IPS-11a (cell line): Measurements from ENCODE around the gene SLC4A1AP.
"Not testable (repeated sequence)": the region's sequence is repeated elsewhere in the genome, so short reads cannot be mapped to it uniquely, and the experiment has no call there.

ENCODE experiments used
- H3K4me3 ChIP-seq: one replicate; pipeline ENCODE4 v1.5.1; 2013; ENCODE audit warnings: low read depth, low read length, control low read depth

SLC4A1AP gene

DNA sequence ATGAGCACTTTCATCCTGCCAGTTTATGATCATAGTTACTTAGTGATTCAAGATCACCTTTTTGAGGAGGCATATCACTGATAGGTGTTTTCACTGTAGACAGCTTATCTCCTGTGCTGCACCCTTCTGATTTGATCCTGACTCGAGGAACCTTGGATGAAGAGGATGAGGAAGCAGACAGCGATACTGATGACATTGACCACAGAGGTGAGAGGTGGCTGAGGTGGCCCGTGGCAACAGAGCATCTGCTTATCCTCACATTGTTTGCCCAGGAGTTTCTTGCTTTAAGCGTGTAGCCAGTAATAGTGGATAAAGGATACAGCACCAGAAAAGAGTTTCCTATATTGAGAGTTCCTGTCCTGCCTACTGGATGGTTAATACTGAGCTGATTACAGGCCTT, 16.0 kb upstream of the SLC4A1AP start:
- H3K4me3 ChIP-seq: no peak overlapping the region

GRCh38 chr2:27651056-27651455, 12.6 kb upstream of the SLC4A1AP start:
- H3K4me3 ChIP-seq: no peak overlapping the region

DNA sequence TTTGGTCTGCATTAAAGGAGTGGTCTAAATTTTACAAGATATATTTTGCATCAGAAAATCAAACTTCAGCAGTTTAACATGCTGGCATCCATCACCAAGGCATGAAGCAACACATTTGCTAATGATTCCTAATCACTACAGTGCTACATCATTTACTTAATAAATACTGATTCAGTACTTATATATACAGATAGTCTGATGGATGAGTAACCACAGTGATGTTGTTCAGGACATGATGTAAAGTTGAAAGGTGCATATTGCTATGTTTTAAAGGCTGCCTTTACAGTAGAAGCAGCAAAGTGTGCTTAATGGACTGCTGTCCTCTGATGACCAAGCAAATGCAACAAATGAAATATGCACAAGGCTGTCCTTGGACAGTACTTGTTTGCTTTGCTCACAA, 11.3 kb upstream of the SLC4A1AP start:
- H3K4me3 ChIP-seq: no peak overlapping the region

- H3K4me3 ChIP-seq: no peak overlapping the region
Observed at GRCh38 chr2:27652790-27653189, 10.9 kb upstream of the SLC4A1AP start.

GRCh38 chr2:27653397-27653796, 10.3 kb upstream of the SLC4A1AP start:
- H3K4me3 ChIP-seq: no peak overlapping the region

- H3K4me3 ChIP-seq: no peak overlapping the region
Observed at GRCh38 chr2:27655155-27655951, 8.3 kb upstream of the SLC4A1AP start.

GRCh38 chr2:27661371-27661770, 2.3 kb upstream of the SLC4A1AP start:
- H3K4me3 ChIP-seq: no peak overlapping the region

DNA sequence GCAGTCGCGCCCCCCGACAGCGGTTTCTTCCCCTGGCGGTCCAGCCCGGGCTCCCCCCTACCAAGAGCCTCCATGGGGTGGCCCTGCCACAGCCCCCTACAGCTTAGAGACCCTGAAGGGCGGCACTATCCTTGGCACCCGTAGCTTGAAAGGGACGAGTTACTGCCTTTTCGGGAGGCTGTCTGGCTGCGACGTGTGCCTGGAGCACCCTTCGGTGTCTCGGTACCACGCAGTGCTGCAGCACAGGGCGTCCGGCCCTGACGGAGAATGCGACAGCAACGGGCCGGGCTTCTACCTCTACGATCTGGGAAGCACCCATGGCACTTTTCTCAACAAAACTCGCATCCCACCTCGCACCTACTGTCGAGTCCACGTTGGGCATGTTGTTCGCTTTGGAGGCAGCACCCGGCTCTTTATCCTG, 475 bp downstream of the SLC4A1AP start:
- peak overlapping the region; percentile 98 for H3K4me3 ChIP-seq

GRCh38 chr2:27664622-27665363, 1.1 kb downstream of the SLC4A1AP start:
- H3K4me3 ChIP-seq: peak overlapping the region; percentile 98

GRCh38 chr2:27667446-27667845, 3.8 kb downstream of the SLC4A1AP start:
- H3K4me3 ChIP-seq: no peak overlapping the region

DNA sequence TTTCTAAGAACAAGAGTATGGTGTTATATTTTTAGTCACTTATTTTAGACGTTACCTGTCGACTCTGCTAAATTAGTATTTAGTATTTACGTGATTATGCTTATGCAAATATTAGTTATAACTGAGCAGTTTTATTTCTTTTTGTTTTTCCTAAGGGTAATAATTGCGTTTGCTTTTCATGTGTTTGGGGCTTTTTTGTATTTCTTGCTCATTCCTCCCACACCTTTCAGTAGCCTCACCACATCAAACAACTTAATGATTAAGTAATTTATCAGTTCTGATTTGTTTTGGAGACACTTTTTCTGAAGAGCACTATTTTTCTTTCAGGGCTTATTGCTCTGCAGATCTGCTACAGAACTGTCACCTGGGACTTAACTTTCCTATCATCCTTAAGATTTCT, 7.5 kb downstream of the SLC4A1AP start:
- no peak overlapping the region for H3K4me3 ChIP-seq

DNA sequence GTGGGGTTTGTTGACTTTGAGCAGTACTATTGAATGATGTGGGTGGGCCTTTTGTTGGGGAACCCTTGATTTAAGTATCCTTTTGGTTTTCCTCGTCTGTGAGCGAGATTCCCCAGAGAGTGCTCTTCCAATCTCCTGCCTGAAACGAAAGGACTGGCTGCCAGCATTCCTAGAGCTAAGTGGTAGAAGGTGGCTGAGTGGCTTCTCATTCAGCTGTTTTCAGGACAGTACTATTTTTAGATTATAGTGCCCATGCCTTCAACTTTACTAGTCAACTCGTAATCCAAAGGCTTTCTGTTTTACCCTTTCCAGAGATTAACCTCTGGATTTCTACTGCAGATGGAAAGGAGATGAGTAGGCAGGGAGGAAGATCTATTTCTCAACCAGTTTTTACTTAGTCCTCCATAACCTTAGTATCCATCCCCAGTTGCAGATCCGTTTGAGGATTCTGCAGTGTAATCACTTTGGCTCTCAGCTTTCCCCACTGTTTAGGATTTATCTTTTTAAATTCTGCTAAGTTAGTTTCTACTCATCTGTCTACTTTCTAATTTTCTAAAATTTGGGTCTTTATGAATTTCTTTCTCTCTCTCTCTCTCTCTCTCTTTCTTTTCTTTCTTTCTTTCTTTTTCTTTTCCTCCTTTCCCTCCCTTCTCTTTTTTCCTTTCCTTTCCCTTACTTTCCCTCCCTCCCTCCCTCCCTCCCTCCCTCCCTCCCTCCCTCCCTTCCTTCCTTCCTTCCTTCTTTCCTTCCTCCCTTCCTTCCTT, 9.2 kb downstream of the SLC4A1AP start:
- H3K4me3 ChIP-seq: no peak overlapping the region

DNA sequence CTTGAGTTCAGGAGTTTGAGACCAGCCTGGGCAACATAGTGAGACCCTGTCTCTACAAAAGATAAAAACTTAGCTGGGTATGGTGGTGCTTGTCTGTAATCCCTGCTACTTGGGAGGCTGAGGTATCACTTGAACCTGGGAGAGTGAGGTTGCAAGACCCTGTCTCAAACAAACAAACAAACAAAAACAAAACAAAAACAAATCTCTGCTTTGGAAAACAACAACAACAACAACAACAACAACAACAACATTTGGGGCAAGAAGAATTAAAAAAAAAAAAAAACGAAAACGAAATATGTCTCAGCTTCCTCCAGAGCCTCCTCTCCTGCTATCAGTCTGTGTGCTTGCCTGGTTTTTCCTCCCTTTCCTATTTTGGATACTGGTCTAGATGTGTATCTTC, 16.9 kb downstream of the SLC4A1AP start:
- no peak overlapping the region for H3K4me3 ChIP-seq

DNA sequence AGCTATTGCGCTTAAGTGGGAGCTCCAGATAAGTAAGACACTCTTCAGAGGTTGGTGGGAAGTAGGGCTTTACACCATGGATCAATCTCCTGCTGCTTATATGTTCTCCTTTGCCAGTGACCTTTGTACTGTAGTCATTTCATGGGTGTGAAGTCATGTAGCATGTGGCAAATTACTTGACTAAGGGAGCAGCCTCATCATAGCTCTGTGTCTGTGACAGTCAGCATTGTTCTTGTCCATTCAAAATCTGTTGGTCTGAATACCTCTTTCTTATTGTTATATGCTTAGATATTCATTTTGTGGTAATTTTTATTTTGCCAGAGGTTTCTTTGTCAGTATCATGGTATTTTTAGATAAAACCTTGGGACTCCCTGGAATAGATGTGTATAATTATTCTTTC, 18.2 kb downstream of the SLC4A1AP start:
- no peak overlapping the region for H3K4me3 ChIP-seq

DNA sequence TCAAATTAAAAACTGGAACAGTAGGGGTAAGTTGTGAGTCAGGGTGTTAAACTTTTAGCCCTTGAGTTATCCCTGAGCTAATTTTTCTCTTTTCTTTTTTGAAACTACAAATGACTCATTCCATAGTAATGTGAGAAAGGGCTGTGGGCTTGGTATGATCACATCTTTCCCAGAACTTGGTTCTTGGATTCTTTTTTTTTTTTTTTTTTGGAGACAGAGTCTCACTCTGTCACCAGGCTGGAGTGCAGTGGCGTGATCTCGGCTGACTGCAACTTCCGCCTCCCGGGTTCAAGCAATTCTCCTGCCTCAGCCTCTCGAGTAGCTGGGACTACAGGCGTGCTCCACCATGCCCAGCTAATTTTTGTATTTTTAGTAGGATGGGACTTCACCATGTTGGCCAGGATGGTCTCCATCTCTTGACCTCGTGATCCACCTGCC, 18.7 kb downstream of the SLC4A1AP start:
- H3K4me3 ChIP-seq: not testable (repeated sequence)

GRCh38 chr2:27683390-27684071, 19.8 kb downstream of the SLC4A1AP start:
- no peak overlapping the region for H3K4me3 ChIP-seq

DNA sequence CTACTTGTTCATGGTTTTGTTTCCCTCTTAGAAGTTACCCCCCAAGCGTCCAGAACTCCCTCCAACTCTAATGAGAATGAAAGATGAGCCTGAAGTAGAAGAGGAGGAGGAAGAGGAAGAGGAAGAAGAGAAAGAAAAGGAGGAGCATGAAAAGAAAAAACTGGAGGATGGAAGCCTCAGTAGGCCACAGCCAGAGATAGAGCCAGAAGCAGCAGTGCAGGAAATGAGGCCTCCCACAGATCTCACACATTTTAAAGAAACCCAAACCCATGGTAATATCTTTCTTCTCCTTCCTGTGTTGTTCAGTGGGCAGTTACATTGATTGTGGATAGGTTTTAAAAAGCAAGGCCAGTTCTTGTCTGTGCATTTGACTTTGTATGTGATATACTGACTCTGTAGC, 21.3 kb downstream of the SLC4A1AP start:
- not testable (repeated sequence) for H3K4me3 ChIP-seq

- H3K4me3 ChIP-seq: no peak overlapping the region
Observed at GRCh38 chr2:27685577-27685976, 21.9 kb downstream of the SLC4A1AP start.

DNA sequence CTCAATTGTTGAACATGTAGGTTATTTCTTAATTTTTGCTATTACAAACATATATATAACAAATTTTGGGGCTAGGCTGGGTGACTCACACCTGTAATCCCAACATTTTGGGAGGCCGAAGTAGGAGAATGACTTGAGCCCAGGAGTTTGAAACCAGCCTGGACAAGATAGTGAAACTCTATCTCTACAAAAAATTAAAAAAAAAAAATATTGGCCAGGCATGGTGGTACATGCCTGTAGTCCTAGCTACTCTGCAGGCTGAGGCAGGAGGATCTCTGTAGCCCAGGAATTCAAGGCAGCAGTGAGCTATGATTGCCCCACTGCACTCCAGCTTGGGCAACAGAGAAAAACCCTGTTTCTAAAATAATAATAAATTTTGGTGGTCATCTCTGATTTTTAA, 23.5 kb downstream of the SLC4A1AP start:
- H3K4me3 ChIP-seq: no peak overlapping the region

GRCh38 chr2:27689424-27689823, 25.7 kb downstream of the SLC4A1AP start:
- no peak overlapping the region for H3K4me3 ChIP-seq

GRCh38 chr2:27690052-27690451, 26.4 kb downstream of the SLC4A1AP start:
- H3K4me3 ChIP-seq: no peak overlapping the region
